RWPE1 (cell line): ENCODE data around the gene SPTLC2.

Experiments
- CTCF ChIA-PET: fragments of 350-600 bp; sonication (Branson Sonifier 250); formaldehyde crosslinking; extraction: SDS; loops from one replicate; lab custom pipeline; 2021; lab: Yijun Ruan, JAX
- POLR2A ChIA-PET: fragments of 400-600 bp; formaldehyde crosslinking; extraction: SDS; loops from one replicate; lab custom pipeline; 2020; ENCODE audit warnings: antibody characterized with exemption; ENCODE audit not compliant: low non-redundant PET; lab: Yijun Ruan, JAX
- DNase-seq: peaks from one replicate; pipeline ENCODE4 v3.0.0; 2012; ENCODE audit warnings: low spot score
- H3K27ac ChIP-seq: fragments of 450-650 bp; 2 replicates; pipeline ENCODE4 v1.5.1; 2017
- CTCF ChIP-seq: fragments of 450-650 bp; conservative IDR thresholded peaks from 2 replicates; pipeline ENCODE4 v1.5.1; 2017; ENCODE audit warnings: low read depth, mild to moderate bottlenecking

Gene SPTLC2

GRCh38 chr14:77474479-77475177 is 141.8 kb downstream of the SPTLC2 start:
- no peak for DNase-seq
- no peak overlapping the region for H3K27ac ChIP-seq
- CTCF ChIA-PET, result interaction anchor here (0.6 kb wide), 1 partner anchor 228 kb away, joined by 3 read pairs; no protein-coding TSS in a partner anchor
- POLR2A ChIA-PET, result no interaction called here
- no peak for TF ChIP-seq CTCF

GRCh38 chr14:77473921-77474320 is 142.5 kb downstream of the SPTLC2 start:
- DNase-seq, result no peak
- H3K27ac ChIP-seq, result no peak overlapping the region
- POLR2A ChIA-PET, result no interaction called here
- CTCF ChIA-PET, result no interaction called here
- TF ChIP-seq CTCF, result no peak

GRCh38 chr14:77470224-77470870 is 146.1 kb downstream of the SPTLC2 start:
- no peak for TF ChIP-seq CTCF
- no peak for DNase-seq
- POLR2A ChIA-PET, result no interaction called here
- no peak overlapping the region for H3K27ac ChIP-seq
- CTCF ChIA-PET, result no interaction called here

GRCh38 chr14:77469539-77469938 is 146.9 kb downstream of the SPTLC2 start:
- TF ChIP-seq CTCF, result no peak
- ChIA-PET POLR2A (no interaction called here), CTCF (interaction anchor here (0.7 kb wide), 1 partner anchor 29 kb away, joined by 4 read pairs; the partner anchor contains the start of gene ISM2)
- no peak for DNase-seq
- H3K27ac ChIP-seq, result no peak overlapping the region

GRCh38 chr14:77469067-77469505 is 147.4 kb downstream of the SPTLC2 start:
- no peak overlapping the region for H3K27ac ChIP-seq
- no peak for TF ChIP-seq CTCF
- POLR2A ChIA-PET, result no interaction called here
- CTCF ChIA-PET, result interaction anchor here (0.7 kb wide), 1 partner anchor 30 kb away, joined by 4 read pairs; the partner anchor contains the start of gene ISM2
- no peak for DNase-seq

- no peak for TF ChIP-seq CTCF
- CTCF ChIA-PET, result interaction anchor here (0.6 kb wide), 1 partner anchor 199 kb away, joined by 8 read pairs; no protein-coding TSS in a partner anchor
- no peak overlapping the region for H3K27ac ChIP-seq
- POLR2A ChIA-PET, result no interaction called here
- DNase-seq, result no peak
Observed at GRCh38 chr14:77467801-77468200, 148.6 kb downstream of the SPTLC2 start.
